ENCODE measurements around the gene MXRA7.

GRCh38 chr17:76686538-76687297 lies 24.0 kb downstream of the MXRA7 start:
- no peak for TF ChIP-seq SUZ12 (IDR thresholded peaks at IDR 0.05; ENCODE audit: extremely low read depth, insufficient read depth, insufficient read length)
- no peak for TF ChIP-seq YY1 (IDR thresholded peaks at IDR 0.05; ENCODE audit: insufficient read depth, insufficient read length)
- no peak for TF ChIP-seq ZNF274 (IDR thresholded peaks at IDR 0.05; ENCODE audit: low read depth, low read length)

Measured in NT2/D1 (cell line).